ENCODE results near the gene ARHGAP26. TPM values are rescaled to one million over a fixed set of nuclear protein-coding genes. Genes with fewer than 3 reads are reported as not detected.

ARHGAP26 gene
- total RNA-seq, 4 donors from 2014 or later: 11.1 to 36.1 (median 21.8) TPM

- no peak for TF ChIP-seq POLR2AphosphoS5 (IDR thresholded peaks at IDR 0.05)
- no peak for TF ChIP-seq CTCF (IDR thresholded peaks at IDR 0.05)
- TF ChIP-seq EP300 (IDR thresholded peaks at IDR 0.05): no peak
- no peak for TF ChIP-seq POLR2A (IDR thresholded peaks at IDR 0.05)
- Histone ChIP-seq H3K36me3 (no peaks in the 10 kb centered on the region), H3K4me1 (peaks cover 39% of the 10 kb centered on the region), H3K4me3 (no peak overlapping the region), H3K27me3 (no peaks in the 10 kb centered on the region), H3K27ac (no peak overlapping the region), H3K9me3 (no peaks in the 10 kb centered on the region)
- 94% methylated on average over 2 of the region's 2 CpGs for WGBS
- DNase-seq (ENCODE audit: low spot score in 2 of 2): no peak
Measured at GRCh38 chr5:143208781-143209510, 438.8 kb downstream of the ARHGAP26 start.

- Histone ChIP-seq H3K4me3 (no peak overlapping the region), H3K27me3 (no peaks in the 10 kb centered on the region), H3K9me3 (no peaks in the 10 kb centered on the region), H3K27ac (no peak overlapping the region), H3K36me3 (peaks cover under 1% of the 10 kb centered on the region), H3K4me1 (peaks cover 39% of the 10 kb centered on the region)
- WGBS: 88% methylated on average over 11 of the region's 11 CpGs
- TF ChIP-seq EP300 (IDR thresholded peaks at IDR 0.05) (no peak), POLR2A (IDR thresholded peaks at IDR 0.05) (no peak), CTCF (IDR thresholded peaks at IDR 0.05) (no peak), POLR2AphosphoS5 (IDR thresholded peaks at IDR 0.05) (no peak)
- DNase-seq (ENCODE audit: low spot score in 2 of 2): no peak
Measured at GRCh38 chr5:143209881-143210395, 439.8 kb downstream of the ARHGAP26 start.

- Histone ChIP-seq H3K4me3 (no peak overlapping the region), H3K27me3 (no peaks in the 10 kb centered on the region), H3K4me1 (peaks cover 34% of the 10 kb centered on the region), H3K27ac (no peak overlapping the region), H3K36me3 (peaks cover 2% of the 10 kb centered on the region), H3K9me3 (no peaks in the 10 kb centered on the region)
- no peak for DNase-seq (ENCODE audit: low spot score in 2 of 2)
- 94% methylated on average over 4 of the region's 4 CpGs for WGBS
- TF ChIP-seq POLR2AphosphoS5 (IDR thresholded peaks at IDR 0.05) (no peak), CTCF (IDR thresholded peaks at IDR 0.05) (no peak), POLR2A (IDR thresholded peaks at IDR 0.05) (no peak), EP300 (IDR thresholded peaks at IDR 0.05) (no peak)
Measured at GRCh38 chr5:143210576-143210975, 440.4 kb downstream of the ARHGAP26 start.

GRCh38 chr5:143212261-143212660 lies 442.1 kb downstream of the ARHGAP26 start:
- TF ChIP-seq POLR2A (IDR thresholded peaks at IDR 0.05): no peak
- no peak for TF ChIP-seq EP300 (IDR thresholded peaks at IDR 0.05)
- 68% methylated on average over 1 of the region's 1 CpG for WGBS
- H3K27me3 ChIP-seq: no peaks in the 10 kb centered on the region
- DNase-seq (ENCODE audit: low spot score in 2 of 2): no peak
- H3K4me1 ChIP-seq: peaks cover 19% of the 10 kb centered on the region
- H3K36me3 ChIP-seq: peaks cover 2% of the 10 kb centered on the region
- no peak overlapping the region for H3K4me3 ChIP-seq
- H3K9me3 ChIP-seq: no peaks in the 10 kb centered on the region
- no peak overlapping the region for H3K27ac ChIP-seq

GRCh38 chr5:143213231-143213850 lies 443.2 kb downstream of the ARHGAP26 start:
- Histone ChIP-seq H3K27me3 (no peaks in the 10 kb centered on the region), H3K36me3 (peaks cover 2% of the 10 kb centered on the region), H3K4me1 (peaks cover 14% of the 10 kb centered on the region), H3K4me3 (no peak overlapping the region), H3K27ac (no peak overlapping the region), H3K9me3 (no peaks in the 10 kb centered on the region)
- TF ChIP-seq CTCF (IDR thresholded peaks at IDR 0.05) (no peak), POLR2AphosphoS5 (IDR thresholded peaks at IDR 0.05) (no peak), EP300 (IDR thresholded peaks at IDR 0.05) (no peak), POLR2A (IDR thresholded peaks at IDR 0.05) (no peak)
- WGBS: 43% methylated on average over 6 of the region's 6 CpGs
- DNase-seq (ENCODE audit: low spot score in 2 of 2): no peak
